Naive thymus-derived CD8-positive, alpha-beta T cell (primary cell): ENCODE results near the gene WFDC12. TPM values are rescaled to one million over a fixed set of nuclear protein-coding genes. Genes with fewer than 3 reads are reported as not detected.
"Not testable (repeated sequence)": the region's sequence is repeated elsewhere in the genome, so short reads cannot be mapped to it uniquely, and the experiment has no call there.

Source experiments
- ATAC-seq, 2 donors: fragments of 150-1000 bp; cut with Tn5 transposase in 1 of 2; sonication (Bioruptor Pico), chemical (Tn5 transposase) in 1 of 2; 1 replicate in 1 of 2; 2 replicates in 1 of 2; pipeline ENCODE4 v1.10.0; 2021; ENCODE audit warnings: mild to moderate bottlenecking in 2 of 2, moderate library complexity in 2 of 2
- POLR2A ChIA-PET: fragments of 350-600 bp; sonication (Branson Sonifier 250); formaldehyde crosslinking; loops from one replicate; lab custom pipeline; 2021; ENCODE audit warnings: antibody characterized with exemption; lab: Charles Lee
- DNase-seq, 10 donors: peaks; one replicate each; pipeline versions ENCODE4 v3.0.0 to v3.0.0-alpha.2; 2020 to 2022
- H3K27ac Mint-ChIP-seq, 10 donors: one replicate each; pipeline ENCODE4 v1.8.0; 2020 to 2022; ENCODE audit warnings: mild to moderate bottlenecking in 10 of 10, mixed read lengths in 10 of 10, moderate library complexity in 4 of 10, inconsistent platforms in 1 of 10
- H3K27me3 Mint-ChIP-seq, 5 donors: one replicate each; pipeline ENCODE4 v1.8.0; 2021 to 2022; ENCODE audit warnings: mixed read lengths in 5 of 5
- H3K36me3 Mint-ChIP-seq, 3 donors: one replicate each; pipeline ENCODE4 v1.8.0; 2020 to 2022; ENCODE audit warnings: mixed read lengths in 3 of 3, mild to moderate bottlenecking in 2 of 3, inconsistent platforms in 1 of 3
- H3K4me1 Mint-ChIP-seq, 4 donors: one replicate each; pipeline ENCODE4 v1.8.0; 2021 to 2022; ENCODE audit warnings: mixed read lengths in 4 of 4
- H3K4me3 Mint-ChIP-seq, 10 donors: one replicate each; pipeline ENCODE4 v1.8.0; 2020 to 2022; ENCODE audit warnings: mild to moderate bottlenecking in 10 of 10, mixed read lengths in 10 of 10, moderate library complexity in 6 of 10, inconsistent platforms in 1 of 10
- H3K9me3 Mint-ChIP-seq, 9 donors: one replicate each; pipeline ENCODE4 v1.8.0; 2020 to 2022; ENCODE audit warnings: mixed read lengths in 9 of 9, mild to moderate bottlenecking in 3 of 9, inconsistent platforms in 1 of 9, moderate library complexity in 1 of 9
- polyA plus RNA-seq, 3 donors: library from polyadenylated mRNA; unstranded; fragments of 300-500 nt; fragmentation: Illumina TruSeq; gene quantifications; one replicate each; pipeline ENCODE4 v1.2.3, GENCODE V29; 2021
- total RNA-seq, 8 experiments: library from RNA in 2 of 8; stranded (reverse) in 2 of 8; gene quantifications; one replicate each; pipeline ENCODE4 v1.2.3 and lab custom pipeline; 2021 to 2026

WFDC12 gene, protein sequence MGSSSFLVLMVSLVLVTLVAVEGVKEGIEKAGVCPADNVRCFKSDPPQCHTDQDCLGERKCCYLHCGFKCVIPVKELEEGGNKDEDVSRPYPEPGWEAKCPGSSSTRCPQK
- not detected for total RNA-seq
- not detected for polyA plus RNA-seq
- 0 reads per million in 6 experiments for total RNA-seq (lab: John Stamatoyannopoulos, UW)

DNA sequence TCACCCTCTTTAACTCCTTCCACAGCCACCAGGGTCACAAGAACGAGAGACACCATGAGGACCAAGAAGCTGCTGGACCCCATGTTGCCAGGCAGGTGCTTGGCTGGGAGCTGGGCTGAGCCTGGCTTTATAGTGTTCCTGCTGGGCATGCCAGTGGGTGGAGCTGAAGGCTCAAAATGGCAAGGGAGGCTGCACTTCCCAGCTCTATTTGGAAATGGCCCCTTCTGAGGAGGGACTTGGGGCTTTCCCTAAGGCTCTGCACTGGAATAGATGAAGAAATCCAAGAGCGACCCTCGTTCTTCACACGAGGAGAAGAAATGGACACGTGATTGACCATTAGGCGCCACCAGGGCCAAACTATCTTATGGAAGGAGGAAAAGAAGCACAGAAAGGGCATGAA is at the start of gene WFDC12:
TSS of gene WFDC12 (minus strand) at position 101 of the 400 bp plus-strand sequence. CDS start at position 83, 18 bp downstream.
- H3K27ac Mint-ChIP-seq, result no peak within 1 kb of the TSS
- H3K27me3 Mint-ChIP-seq, result peaks cover 13 to 31% (median 24%) of the 10 kb centered on the region in 5 donors
- ATAC-seq (no peak), DNase-seq (no peak)
- no peak within 1 kb of the TSS for H3K4me3 Mint-ChIP-seq
- POLR2A ChIA-PET, result no interaction called here
- peaks cover 0 to 8% (median 0%) of the 10 kb centered on the region in 9 donors for H3K9me3 Mint-ChIP-seq
- no peaks in the 10 kb centered on the region for H3K4me1 Mint-ChIP-seq
- peaks cover 0 to 4% (median 0%) of the 10 kb centered on the region in 3 donors for H3K36me3 Mint-ChIP-seq

DNA sequence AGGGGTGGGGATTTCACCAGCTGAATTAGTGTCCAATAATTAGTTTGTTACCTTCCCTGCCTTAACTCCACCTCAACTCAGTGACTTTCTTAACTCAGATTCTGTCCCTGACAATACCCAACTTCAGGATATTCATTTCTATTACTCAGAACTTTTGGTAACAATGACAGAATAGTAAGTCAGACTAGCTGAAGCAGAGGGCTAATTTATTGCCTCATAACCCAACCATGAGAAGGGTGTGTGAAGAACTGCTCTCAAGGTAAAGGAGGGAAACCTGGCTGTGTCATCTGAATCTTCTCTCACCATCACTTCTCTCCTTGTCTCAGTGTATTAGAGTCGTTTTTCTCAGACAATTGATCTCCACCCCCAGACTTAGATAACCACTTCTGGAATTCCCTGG is 49.3 kb upstream of the WFDC12 start:
- H3K27ac Mint-ChIP-seq, result no peak overlapping the region
- DNase-seq, result no peak
- no peak overlapping the region for H3K4me3 Mint-ChIP-seq
- peaks cover 0 to 4% (median 0%) of the 10 kb centered on the region in 3 donors for H3K36me3 Mint-ChIP-seq
- POLR2A ChIA-PET, result no interaction called here
- peaks cover 0 to 15% (median 0%) of the 10 kb centered on the region in 9 donors for H3K9me3 Mint-ChIP-seq
- H3K4me1 Mint-ChIP-seq, result no peaks in the 10 kb centered on the region
- ATAC-seq, result no peak
- H3K27me3 Mint-ChIP-seq, result peaks cover 8 to 35% (median 12%) of the 10 kb centered on the region in 5 donors

GRCh38 chr20:45164906-45165305 is 40.6 kb upstream of the WFDC12 start:
- no peak overlapping the region for H3K4me3 Mint-ChIP-seq
- no peak for ATAC-seq
- H3K36me3 Mint-ChIP-seq, result peaks cover 2 to 47% (median 12%) of the 10 kb centered on the region in 3 donors
- POLR2A ChIA-PET, result no interaction called here
- no peak overlapping the region for H3K27ac Mint-ChIP-seq
- no peaks in the 10 kb centered on the region for H3K4me1 Mint-ChIP-seq
- peaks cover 4 to 86% (median 38%) of the 10 kb centered on the region in 9 donors for H3K9me3 Mint-ChIP-seq
- no peak for DNase-seq
- peaks cover 43 to 63% (median 45%) of the 10 kb centered on the region in 5 donors for H3K27me3 Mint-ChIP-seq

DNA sequence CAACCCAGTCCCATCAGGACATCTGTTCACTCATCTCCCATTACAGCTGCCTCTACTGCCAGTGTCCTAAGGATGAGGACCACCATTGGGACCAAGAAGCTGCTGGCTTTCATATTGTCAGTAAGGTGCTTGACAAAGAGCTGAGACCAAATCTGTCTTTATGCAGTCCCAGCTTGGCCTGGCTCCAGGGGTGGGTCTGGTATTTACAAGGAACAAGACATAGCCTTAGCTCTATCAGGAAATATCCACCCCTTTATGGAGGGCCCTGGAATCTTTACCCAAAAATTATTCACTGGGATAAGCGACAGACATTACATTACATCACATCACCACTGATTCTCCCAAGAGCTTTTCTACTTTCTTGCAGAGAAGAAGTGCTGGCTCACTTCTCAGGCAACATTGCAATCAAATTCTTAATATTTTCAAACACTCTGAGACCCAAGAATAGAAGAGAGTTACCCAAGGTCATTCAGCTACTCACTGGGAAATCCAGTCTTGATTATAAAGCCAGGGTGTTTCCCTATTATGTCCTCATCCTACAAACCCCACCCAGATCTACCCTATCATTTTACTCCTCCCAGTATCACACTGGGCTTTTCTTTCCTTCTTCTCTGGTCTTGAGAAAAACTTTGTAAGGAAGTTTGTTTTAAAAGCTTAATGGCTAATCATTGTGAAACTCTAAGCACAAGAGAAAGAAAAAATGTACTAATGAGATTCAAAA is 39.0 kb upstream of the WFDC12 start:
- peaks cover 2 to 58% (median 17%) of the 10 kb centered on the region in 3 donors for H3K36me3 Mint-ChIP-seq
- POLR2A ChIA-PET, result no interaction called here
- no peak overlapping the region for H3K27ac Mint-ChIP-seq
- H3K27me3 Mint-ChIP-seq, result peaks cover 44 to 75% (median 48%) of the 10 kb centered on the region in 5 donors
- DNase-seq (no peak), ATAC-seq (no peak)
- no peaks in the 10 kb centered on the region for H3K4me1 Mint-ChIP-seq
- no peak overlapping the region for H3K4me3 Mint-ChIP-seq
- H3K9me3 Mint-ChIP-seq, result peaks cover 17 to 91% (median 51%) of the 10 kb centered on the region in 9 donors

GRCh38 chr20:45157962-45158361 is 33.7 kb upstream of the WFDC12 start:
- Mint-ChIP-seq H3K27ac (no peak overlapping the region), H3K4me3 (no peak overlapping the region), H3K4me1 (no peaks in the 10 kb centered on the region), H3K9me3 (peaks cover 16 to 71% (median 36%) of the 10 kb centered on the region in 9 donors), H3K36me3 (peaks cover 0 to 50% (median 24%) of the 10 kb centered on the region in 3 donors), H3K27me3 (peaks cover 30 to 74% (median 39%) of the 10 kb centered on the region in 5 donors)
- ATAC-seq, result no peak
- POLR2A ChIA-PET, result no interaction called here
- DNase-seq, result no peak

GRCh38 chr20:45156713-45157112 is 32.4 kb upstream of the WFDC12 start:
- H3K27me3 Mint-ChIP-seq, result peaks cover 27 to 62% (median 32%) of the 10 kb centered on the region in 5 donors
- peaks cover 8 to 58% (median 25%) of the 10 kb centered on the region in 9 donors for H3K9me3 Mint-ChIP-seq
- DNase-seq (no peak), ATAC-seq (no peak)
- no peak overlapping the region for H3K27ac Mint-ChIP-seq
- no peak overlapping the region for H3K4me3 Mint-ChIP-seq
- POLR2A ChIA-PET, result no interaction called here
- H3K4me1 Mint-ChIP-seq, result no peaks in the 10 kb centered on the region
- H3K36me3 Mint-ChIP-seq, result peaks cover 0 to 37% (median 20%) of the 10 kb centered on the region in 3 donors

DNA sequence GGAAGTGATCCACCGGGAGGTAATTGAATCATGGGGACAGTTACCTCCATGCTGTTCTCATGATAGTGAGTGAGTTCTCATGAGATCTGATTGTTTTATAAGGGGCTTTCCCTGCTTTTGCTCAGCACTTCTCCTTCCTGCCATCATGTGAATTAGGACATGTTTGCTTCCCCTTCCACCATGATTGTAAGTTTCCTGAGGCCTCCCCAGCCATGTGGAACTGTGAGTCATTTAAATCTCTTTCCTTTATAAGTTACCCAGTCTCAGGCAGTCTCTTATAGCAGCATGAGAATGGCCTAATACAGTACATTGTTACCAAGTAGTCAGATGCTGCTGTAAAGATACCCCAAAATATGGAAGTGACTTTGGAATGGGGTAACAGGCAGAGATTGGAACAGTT is 30.5 kb upstream of the WFDC12 start:
- H3K4me1 Mint-ChIP-seq, POLR2A ChIA-PET, DNase-seq, H3K4me3 Mint-ChIP-seq, ATAC-seq, H3K27ac Mint-ChIP-seq: not testable (repeated sequence)
- Mint-ChIP-seq H3K36me3 (peaks cover 0 to 28% (median 12%) of the 10 kb centered on the region in 3 donors), H3K9me3 (peaks cover 5 to 42% (median 17%) of the 10 kb centered on the region in 9 donors), H3K27me3 (peaks cover 26 to 59% (median 28%) of the 10 kb centered on the region in 5 donors)

- no peak for DNase-seq
- no peak overlapping the region for H3K4me3 Mint-ChIP-seq
- peaks cover 0 to 26% (median 12%) of the 10 kb centered on the region in 3 donors for H3K36me3 Mint-ChIP-seq
- H3K27ac Mint-ChIP-seq, result no peak overlapping the region
- H3K27me3 Mint-ChIP-seq, result peaks cover 28 to 56% (median 30%) of the 10 kb centered on the region in 5 donors
- ATAC-seq, result no peak
- H3K4me1 Mint-ChIP-seq, result no peaks in the 10 kb centered on the region
- peaks cover 5 to 36% (median 14%) of the 10 kb centered on the region in 9 donors for H3K9me3 Mint-ChIP-seq
- POLR2A ChIA-PET, result no interaction called here
These were observed 29.9 kb upstream of the WFDC12 start for GRCh38 chr20:45154183-45154582.

- peaks cover 3 to 32% (median 9%) of the 10 kb centered on the region in 9 donors for H3K9me3 Mint-ChIP-seq
- POLR2A ChIA-PET, result no interaction called here
These were observed 29.5 kb upstream of the WFDC12 start for GRCh38 chr20:45153752-45154151.

GRCh38 chr20:45153147-45153546 is 28.9 kb upstream of the WFDC12 start:
- Mint-ChIP-seq H3K27ac (no peak overlapping the region), H3K4me1 (no peaks in the 10 kb centered on the region), H3K36me3 (peaks cover 0 to 15% (median 7%) of the 10 kb centered on the region in 3 donors), H3K27me3 (peaks cover 28 to 55% (median 33%) of the 10 kb centered on the region in 5 donors), H3K4me3 (no peak overlapping the region), H3K9me3 (peaks cover 0 to 26% (median 3%) of the 10 kb centered on the region in 9 donors)
- DNase-seq (no peak), ATAC-seq (no peak)
- POLR2A ChIA-PET, result no interaction called here

More at GRCh38 chr20:45153752-45154151, 29.5 kb upstream of the WFDC12 start:
- ATAC-seq (no peak), DNase-seq (no peak)
- Mint-ChIP-seq H3K27ac (no peak overlapping the region), H3K27me3 (peaks cover 28 to 55% (median 28%) of the 10 kb centered on the region in 5 donors), H3K36me3 (peaks cover 0 to 22% (median 11%) of the 10 kb centered on the region in 3 donors), H3K4me1 (no peaks in the 10 kb centered on the region), H3K4me3 (no peak overlapping the region)

- DNase-seq (no peak), ATAC-seq (no peak)
- POLR2A ChIA-PET, result no interaction called here
- Mint-ChIP-seq H3K27me3 (peaks cover 28 to 51% (median 35%) of the 10 kb centered on the region in 5 donors), H3K27ac (no peak overlapping the region), H3K4me3 (no peak overlapping the region), H3K4me1 (no peaks in the 10 kb centered on the region), H3K9me3 (peaks cover 0 to 19% (median 3%) of the 10 kb centered on the region in 9 donors), H3K36me3 (peaks cover 0 to 13% (median 5%) of the 10 kb centered on the region in 3 donors)
These were observed 28.1 kb upstream of the WFDC12 start for GRCh38 chr20:45152405-45152804.

- H3K27me3 Mint-ChIP-seq, result peaks cover 14 to 41% (median 34%) of the 10 kb centered on the region in 5 donors
- no peaks in the 10 kb centered on the region for H3K9me3 Mint-ChIP-seq
- H3K4me1 Mint-ChIP-seq, result no peaks in the 10 kb centered on the region
- H3K27ac Mint-ChIP-seq, result no peak overlapping the region
- POLR2A ChIA-PET, result no interaction called here
- no peak overlapping the region for H3K4me3 Mint-ChIP-seq
- no peaks in the 10 kb centered on the region for H3K36me3 Mint-ChIP-seq
- ATAC-seq (no peak), DNase-seq (no peak)
These were observed 24.8 kb upstream of the WFDC12 start for GRCh38 chr20:45149062-45149461.

DNA sequence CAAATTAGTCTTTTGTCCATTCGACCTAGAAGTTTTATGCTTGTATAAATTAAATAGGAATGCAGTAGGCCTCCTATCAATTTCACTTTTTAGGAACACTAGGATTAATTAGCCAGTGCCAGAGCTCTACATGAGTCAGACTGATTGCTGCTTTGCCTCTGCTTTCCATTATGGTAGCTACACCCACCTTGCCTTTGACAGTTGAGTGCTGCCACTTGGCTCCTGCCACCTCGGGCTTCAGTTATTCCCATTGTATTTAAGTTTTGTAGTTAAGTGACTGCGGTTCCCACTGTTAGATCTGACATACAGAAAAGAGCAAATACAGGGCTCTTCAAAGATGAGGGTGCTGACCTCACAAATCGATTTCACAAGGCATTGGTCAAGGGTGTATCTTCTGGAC is 16.6 kb upstream of the WFDC12 start:
- POLR2A ChIA-PET, result no interaction called here
- ATAC-seq, result no peak
- Mint-ChIP-seq H3K4me1 (no peaks in the 10 kb centered on the region), H3K36me3 (no peaks in the 10 kb centered on the region), H3K27ac (no peak overlapping the region), H3K27me3 (peaks cover 2 to 15% (median 5%) of the 10 kb centered on the region in 5 donors), H3K9me3 (no peaks in the 10 kb centered on the region), H3K4me3 (no peak overlapping the region)
- no peak for DNase-seq
